Caco-2 (cell line): ENCODE data around the gene TPST2. TPM values are rescaled to one million over a fixed set of nuclear protein-coding genes. Genes with fewer than 3 reads are reported as not detected.

Experiments
- BruUV-seq: library from RNA; stranded (reverse); fragments of 400-500 nt; replicated peaks from 2 replicates; lab custom pipeline; 2021; lab: Mats Ljungman, UMichigan
- CTCF ChIA-PET: fragments of 300-600 bp; sonication (Branson Sonifier 250); formaldehyde crosslinking; loops from one replicate; lab custom pipeline; 2022; ENCODE audit warnings: antibody characterized with exemption; lab: Charles Lee
- POLR2A ChIA-PET: fragments of 300-600 bp; sonication (Branson Sonifier 250); formaldehyde crosslinking; loops from one replicate; lab custom pipeline; 2022; ENCODE audit warnings: antibody characterized with exemption; lab: Charles Lee
- DNase-seq, 2 experiments: peaks; one replicate each; pipeline versions ENCODE4 v3.0.0 to v3.0.0-alpha.2; 2020 to 2022
- H3K27me3 ChIP-seq: replicated peaks from 2 replicates; pipeline ENCODE4 v1.6.0; 2011; ENCODE audit warnings: low read length; ENCODE audit not compliant: control insufficient read depth, insufficient read depth
- H3K36me3 ChIP-seq: 2 replicates; pipeline ENCODE4 v1.5.1; 2011; ENCODE audit warnings: low read length; ENCODE audit not compliant: control insufficient read depth, insufficient read depth
- H3K4me1 ChIP-seq: fragments of 250-450 bp; sonication (Bioruptor Pico); 2 replicates; pipeline ENCODE4 v1.5.1; 2020; ENCODE audit warnings: mild to moderate bottlenecking
- H3K4me3 ChIP-seq: 2 replicates; pipeline ENCODE4 v1.5.1; 2011; ENCODE audit warnings: low read depth, mild to moderate bottlenecking, control low read depth, low read length
- H3K9me3 ChIP-seq: fragments of 250-450 bp; sonication (Bioruptor Pico); 2 replicates; pipeline ENCODE4 v1.5.1; 2020; ENCODE audit warnings: mild to moderate bottlenecking, moderate library complexity
- H3K27ac Mint-ChIP-seq: one replicate; pipeline ENCODE4 v1.8.0; 2022; ENCODE audit warnings: mixed read lengths; ENCODE audit not compliant: unreplicated experiment
- H3K27me3 Mint-ChIP-seq: one replicate; pipeline ENCODE4 v1.8.0; 2022; ENCODE audit warnings: mixed read lengths; ENCODE audit not compliant: insufficient read depth, unreplicated experiment
- H3K36me3 Mint-ChIP-seq: one replicate; pipeline ENCODE4 v1.8.0; 2022; ENCODE audit warnings: mild to moderate bottlenecking, mixed read lengths; ENCODE audit not compliant: insufficient read depth, unreplicated experiment
- H3K4me1 Mint-ChIP-seq: one replicate; pipeline ENCODE4 v1.8.0; 2022; ENCODE audit warnings: low read depth, mixed read lengths; ENCODE audit not compliant: unreplicated experiment
- H3K4me3 Mint-ChIP-seq: one replicate; pipeline ENCODE4 v1.8.0; 2022; ENCODE audit warnings: mild to moderate bottlenecking, moderate library complexity, mixed read lengths; ENCODE audit not compliant: unreplicated experiment
- H3K9me3 Mint-ChIP-seq: one replicate; pipeline ENCODE4 v1.8.0; 2022; ENCODE audit warnings: mixed read lengths; ENCODE audit not compliant: unreplicated experiment
- intact Hi-C: fragments of 100-400 bp; cut with micrococcal nuclease; formaldehyde crosslinking; loops from one replicate; pipeline ENCODE4 v1.10.0; 2022; ENCODE audit not compliant: unreplicated experiment
- total RNA-seq: library from RNA; stranded (reverse); gene quantifications from 2 replicates; pipeline ENCODE4 v1.2.3, GENCODE V29; 2022
- TF ChIP-seq, protein P1 (sequence below), 2 experiments: fragments of 200-600 bp in 1 of 2; IDR thresholded peaks; 1 replicate in 1 of 2; 2 replicates in 1 of 2; pipeline versions ENCODE4 v1.5.1 to v1.8.0; 2011 to 2022; ENCODE audit warnings: antibody characterized with exemption in 1 of 2, control low read depth in 1 of 2, inconsistent platforms in 1 of 2, low read depth in 1 of 2, low read length in 1 of 2, mild to moderate bottlenecking in 1 of 2, moderate library complexity in 1 of 2; ENCODE audit not compliant: insufficient read depth in 1 of 2, severe bottlenecking in 1 of 2, unreplicated experiment in 1 of 2

The TPST2 gene
- total RNA-seq, 1 experiment from 2014 or later, result 9.5 TPM

DNA sequence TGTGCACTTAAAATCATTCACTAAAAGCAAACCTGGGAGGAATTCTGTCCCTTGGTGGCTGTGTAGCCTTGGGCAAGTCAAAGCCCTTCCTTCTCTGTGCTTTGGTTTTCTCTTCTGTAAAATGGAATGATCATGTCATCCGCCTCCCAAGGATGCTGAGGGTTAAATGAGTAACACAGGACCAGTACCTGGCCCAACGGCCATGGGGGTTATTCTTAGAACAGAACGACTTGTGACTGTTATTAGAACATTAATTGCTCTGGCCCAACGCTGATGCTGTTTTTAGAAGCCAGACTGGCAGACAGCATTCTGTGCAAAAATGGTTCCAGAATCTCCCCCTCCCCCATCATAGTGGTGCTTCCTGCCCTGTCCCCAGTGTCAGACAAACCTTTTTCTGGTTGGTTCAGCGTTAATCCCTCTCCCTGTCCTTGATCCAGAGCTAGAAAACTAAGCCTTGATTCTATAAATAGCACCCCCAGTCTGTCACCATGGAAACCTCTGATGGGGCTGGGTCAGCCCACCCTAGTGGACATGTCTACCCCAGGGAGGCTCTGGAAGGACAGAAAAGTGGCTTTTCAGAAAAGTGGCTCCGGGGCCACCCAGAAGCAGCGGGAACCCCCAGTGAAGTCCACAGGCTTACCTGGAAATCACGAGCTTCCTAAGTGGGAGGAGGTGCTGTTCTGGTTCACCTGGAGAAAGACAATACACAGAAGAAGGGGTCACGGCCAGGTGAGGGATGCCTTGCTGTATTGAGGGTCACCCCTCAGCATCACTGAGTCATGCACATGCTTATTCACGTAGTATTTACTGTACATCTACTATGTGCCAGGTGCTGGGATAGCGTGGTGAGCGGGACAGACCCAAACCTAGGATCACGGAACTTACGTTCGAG lies 62.1 kb downstream of the TPST2 start:
- TF ChIP-seq, protein P1, sequence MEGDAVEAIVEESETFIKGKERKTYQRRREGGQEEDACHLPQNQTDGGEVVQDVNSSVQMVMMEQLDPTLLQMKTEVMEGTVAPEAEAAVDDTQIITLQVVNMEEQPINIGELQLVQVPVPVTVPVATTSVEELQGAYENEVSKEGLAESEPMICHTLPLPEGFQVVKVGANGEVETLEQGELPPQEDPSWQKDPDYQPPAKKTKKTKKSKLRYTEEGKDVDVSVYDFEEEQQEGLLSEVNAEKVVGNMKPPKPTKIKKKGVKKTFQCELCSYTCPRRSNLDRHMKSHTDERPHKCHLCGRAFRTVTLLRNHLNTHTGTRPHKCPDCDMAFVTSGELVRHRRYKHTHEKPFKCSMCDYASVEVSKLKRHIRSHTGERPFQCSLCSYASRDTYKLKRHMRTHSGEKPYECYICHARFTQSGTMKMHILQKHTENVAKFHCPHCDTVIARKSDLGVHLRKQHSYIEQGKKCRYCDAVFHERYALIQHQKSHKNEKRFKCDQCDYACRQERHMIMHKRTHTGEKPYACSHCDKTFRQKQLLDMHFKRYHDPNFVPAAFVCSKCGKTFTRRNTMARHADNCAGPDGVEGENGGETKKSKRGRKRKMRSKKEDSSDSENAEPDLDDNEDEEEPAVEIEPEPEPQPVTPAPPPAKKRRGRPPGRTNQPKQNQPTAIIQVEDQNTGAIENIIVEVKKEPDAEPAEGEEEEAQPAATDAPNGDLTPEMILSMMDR (IDR thresholded peaks at IDR 0.05; ENCODE audit: insufficient read depth in 1 of 2, low read depth in 1 of 2, low read length in 1 of 2, severe bottlenecking in 1 of 2, unreplicated experiment in 1 of 2), result no peak
- Mint-ChIP-seq H3K36me3 (peaks cover 13% of the 10 kb centered on the region), H3K27ac (no peak overlapping the region), H3K4me1 (no peaks in the 10 kb centered on the region), H3K9me3 (no peaks in the 10 kb centered on the region), H3K27me3 (no peaks in the 10 kb centered on the region), H3K4me3 (no peak overlapping the region)
- Histone ChIP-seq H3K36me3 (no peaks in the 10 kb centered on the region; the same call in 1 of the 2 replicates), H3K9me3 (no peaks in the 10 kb centered on the region), H3K4me3 (no peak overlapping the region), H3K27me3 (no peaks in the 10 kb centered on the region), H3K4me1 (peaks cover 4% of the 10 kb centered on the region; the same call in 1 of the 2 replicates)
- intact Hi-C loops, result no loop called here
- CTCF ChIA-PET, result no interaction called here
- POLR2A ChIA-PET, result no interaction called here
- DNase-seq, result no peak
- BruUV-seq, result no TSS peak

DNA sequence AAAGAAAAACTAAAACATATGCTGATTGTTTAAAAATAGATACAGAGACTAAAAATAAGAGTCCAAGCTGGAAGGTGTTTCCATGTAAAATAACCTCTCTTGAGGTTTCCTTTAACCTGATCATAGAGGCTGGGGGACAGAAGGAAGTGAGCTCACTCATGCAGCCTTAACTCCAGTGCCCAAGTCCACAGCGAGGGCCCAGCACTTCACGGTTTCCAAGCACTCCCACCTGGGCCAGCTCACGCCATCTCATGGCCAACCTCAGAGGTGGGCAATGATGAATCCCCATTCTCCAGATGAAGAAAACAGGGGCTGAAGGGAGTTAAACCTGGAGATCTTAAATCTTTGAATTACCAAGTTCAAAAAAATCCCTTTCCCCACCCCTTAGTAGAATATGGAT lies 62.8 kb downstream of the TPST2 start:
- intact Hi-C loops, result no loop called here
- Histone ChIP-seq H3K4me3 (no peak overlapping the region), H3K4me1 (peaks cover 4% of the 10 kb centered on the region; the same call in 1 of the 2 replicates), H3K36me3 (no peaks in the 10 kb centered on the region; the same call in 1 of the 2 replicates), H3K9me3 (no peaks in the 10 kb centered on the region), H3K27me3 (no peaks in the 10 kb centered on the region)
- no peaks in the 10 kb centered on the region for H3K27me3 Mint-ChIP-seq
- no TSS peak for BruUV-seq
- TF ChIP-seq, protein P1 (IDR thresholded peaks at IDR 0.05; ENCODE audit: insufficient read depth in 1 of 2, low read depth in 1 of 2, low read length in 1 of 2, severe bottlenecking in 1 of 2, unreplicated experiment in 1 of 2), result no peak
- ChIA-PET POLR2A (no interaction called here), CTCF (no interaction called here)
- H3K4me3 Mint-ChIP-seq, result no peak overlapping the region
- no peak for DNase-seq
- peaks cover 13% of the 10 kb centered on the region for H3K36me3 Mint-ChIP-seq
- no peaks in the 10 kb centered on the region for H3K9me3 Mint-ChIP-seq
- no peaks in the 10 kb centered on the region for H3K4me1 Mint-ChIP-seq
- H3K27ac Mint-ChIP-seq, result no peak overlapping the region

DNA sequence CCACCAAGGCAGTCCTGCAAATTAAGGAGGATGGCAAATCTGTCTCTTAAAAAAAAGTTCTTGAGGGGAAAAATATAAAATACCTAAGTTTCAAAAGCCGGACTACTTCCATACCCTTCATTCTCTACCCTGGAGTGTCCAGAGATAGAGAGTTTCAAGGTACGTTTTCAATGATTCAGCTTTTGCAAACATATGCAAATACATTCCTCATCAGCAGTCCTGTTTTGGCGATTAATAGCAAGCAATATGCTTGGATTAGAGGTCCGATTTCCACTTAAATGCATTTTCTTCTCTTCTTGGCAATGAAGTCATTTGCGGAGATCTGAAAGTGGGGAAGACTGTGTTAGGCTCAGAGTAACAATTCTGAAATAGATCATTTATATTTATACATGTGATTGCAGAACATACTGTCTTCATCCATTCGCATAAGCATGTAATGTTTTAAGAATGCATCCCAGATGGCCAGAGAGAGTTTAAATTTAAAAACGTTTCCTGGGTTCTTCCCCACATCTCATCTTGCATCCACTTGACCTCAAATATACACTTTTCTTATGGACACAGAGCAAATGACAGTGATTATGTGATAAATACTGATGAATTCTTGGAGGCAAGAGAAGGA lies 63.9 kb downstream of the TPST2 start:
- ChIA-PET POLR2A (no interaction called here), CTCF (no interaction called here)
- BruUV-seq, result no TSS peak
- Mint-ChIP-seq H3K4me1 (no peaks in the 10 kb centered on the region), H3K27me3 (no peaks in the 10 kb centered on the region), H3K4me3 (no peak overlapping the region), H3K9me3 (no peaks in the 10 kb centered on the region), H3K27ac (no peak overlapping the region), H3K36me3 (peaks cover 13% of the 10 kb centered on the region)
- Histone ChIP-seq H3K27me3 (no peaks in the 10 kb centered on the region), H3K4me1 (peaks cover 4% of the 10 kb centered on the region; the same call in 1 of the 2 replicates), H3K4me3 (no peak overlapping the region), H3K9me3 (no peaks in the 10 kb centered on the region), H3K36me3 (no peaks in the 10 kb centered on the region; the same call in 1 of the 2 replicates)
- TF ChIP-seq, protein P1 (IDR thresholded peaks at IDR 0.05; ENCODE audit: insufficient read depth in 1 of 2, low read depth in 1 of 2, low read length in 1 of 2, severe bottlenecking in 1 of 2, unreplicated experiment in 1 of 2), result no peak
- DNase-seq, result no peak
- intact Hi-C loops, result no loop called here
